HEK293T (cell line): ENCODE data around the gene ARAP2.

Experiments
- BHLHE40 ChIP-seq: fragments of 450-650 bp; IDR thresholded peaks from 2 replicates; pipeline ENCODE4 v1.6.1; 2016; ENCODE audit warnings: mild to moderate bottlenecking, moderate library complexity, borderline replicate concordance
- CTBP1 ChIP-seq: fragments of 450-650 bp; IDR thresholded peaks from 2 replicates; pipeline ENCODE4 v1.6.1; 2016; ENCODE audit warnings: borderline replicate concordance
- ELF4 ChIP-seq: fragments of 450-650 bp; IDR thresholded peaks from 2 replicates; pipeline ENCODE4 v1.6.1; 2017; ENCODE audit warnings: antibody characterized with exemption
- FOXA1 ChIP-seq: fragments of 450-650 bp; IDR thresholded peaks from 2 replicates; pipeline ENCODE4 v1.6.1; 2016; ENCODE audit warnings: mild to moderate bottlenecking
- FOXM1 ChIP-seq: fragments of 450-650 bp; IDR thresholded peaks from 2 replicates; pipeline ENCODE4 v1.6.1; 2017; ENCODE audit warnings: mild to moderate bottlenecking, borderline replicate concordance
- HDGF ChIP-seq: fragments of 450-650 bp; IDR thresholded peaks from 2 replicates; pipeline ENCODE4 v1.6.1; 2017; ENCODE audit warnings: antibody characterized with exemption, borderline replicate concordance
- L3MBTL2 ChIP-seq: fragments of 450-650 bp; conservative IDR thresholded peaks from 2 replicates; pipeline ENCODE4 v1.6.1; 2016; ENCODE audit warnings: mild to moderate bottlenecking
- NFRKB ChIP-seq: fragments of 450-650 bp; IDR thresholded peaks from 2 replicates; pipeline ENCODE4 v1.6.1; 2016; ENCODE audit warnings: mild to moderate bottlenecking, moderate library complexity
- SP1 ChIP-seq: fragments of 450-650 bp; IDR thresholded peaks from 2 replicates; pipeline ENCODE4 v1.6.1; 2017
- SUZ12 ChIP-seq: fragments of 450-650 bp; IDR thresholded peaks from 2 replicates; pipeline ENCODE4 v1.6.1; 2016; ENCODE audit warnings: mild to moderate bottlenecking
- TARDBP ChIP-seq: fragments of 450-650 bp; IDR thresholded peaks from 2 replicates; pipeline ENCODE4 v1.6.1; 2016
- ZNF384 ChIP-seq: fragments of 450-650 bp; IDR thresholded peaks from 2 replicates; pipeline ENCODE4 v1.6.1; 2016
- TF ChIP-seq, protein P1 (sequence below): fragments of 450-650 bp; IDR thresholded peaks from 2 replicates; pipeline ENCODE4 v1.6.1; 2016

DNA sequence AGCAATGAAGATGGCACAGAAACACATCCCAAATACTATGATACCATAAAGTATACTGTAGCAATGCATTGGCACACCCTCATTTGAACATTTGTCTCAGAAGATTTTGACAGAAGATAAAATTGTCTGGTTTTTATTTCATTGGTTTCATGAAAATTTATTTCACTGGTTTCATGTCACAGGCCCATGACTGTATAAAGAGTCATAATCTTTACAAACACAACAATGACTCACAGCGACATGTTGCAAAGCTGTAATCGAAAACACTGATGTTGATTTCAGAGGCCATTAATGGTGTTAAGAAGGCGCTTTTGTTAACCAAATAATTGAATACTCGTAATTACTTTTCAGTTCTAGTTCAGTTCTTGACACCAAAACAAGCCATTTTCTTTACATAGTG lies 29.0 kb upstream of the ARAP2 start:
- TF ChIP-seq SP1 (no peak), FOXA1 (no peak), ZNF384 (no peak), CTBP1 (no peak), SUZ12 (no peak), NFRKB (no peak), TARDBP (no peak), HDGF (no peak), BHLHE40 (no peak), L3MBTL2 (no peak), FOXM1 (no peak), ELF4 (no peak)
- TF ChIP-seq, protein P1, sequence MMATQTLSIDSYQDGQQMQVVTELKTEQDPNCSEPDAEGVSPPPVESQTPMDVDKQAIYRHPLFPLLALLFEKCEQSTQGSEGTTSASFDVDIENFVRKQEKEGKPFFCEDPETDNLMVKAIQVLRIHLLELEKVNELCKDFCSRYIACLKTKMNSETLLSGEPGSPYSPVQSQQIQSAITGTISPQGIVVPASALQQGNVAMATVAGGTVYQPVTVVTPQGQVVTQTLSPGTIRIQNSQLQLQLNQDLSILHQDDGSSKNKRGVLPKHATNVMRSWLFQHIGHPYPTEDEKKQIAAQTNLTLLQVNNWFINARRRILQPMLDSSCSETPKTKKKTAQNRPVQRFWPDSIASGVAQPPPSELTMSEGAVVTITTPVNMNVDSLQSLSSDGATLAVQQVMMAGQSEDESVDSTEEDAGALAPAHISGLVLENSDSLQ = no peak
